Activated T-cell treated with anti-CD3 and anti-CD28 coated beads, Interleukin-2, amount 50 U/mL, for 72 hours (primary cell): ENCODE data around the gene UNC119B. TPM values are rescaled to one million over a fixed set of nuclear protein-coding genes. Genes with fewer than 3 reads are reported as not detected.
A peak's percentile ranks its signal among the peaks of the same experiment; 100 is the strongest.
"Not testable (repeated sequence)": the region's sequence is repeated elsewhere in the genome, so short reads cannot be mapped to it uniquely, and the experiment has no call there.

ENCODE experiments used
- ATAC-seq, 2 donors: fragments of 150-1000 bp; cut with Tn5 transposase; replicated peaks in 1 of 2; 2 replicates each; pipeline ENCODE4 v1.10.0; 2021; ENCODE audit warnings: moderate library complexity in 2 of 2, mild to moderate bottlenecking in 1 of 2
- DNase-seq, 2 donors: peaks; one replicate each; pipeline ENCODE4 v3.0.0; 2021 to 2022; ENCODE audit warnings: mixed read lengths in 1 of 2
- H3K27ac Mint-ChIP-seq: one replicate; pipeline ENCODE4 v1.8.0; 2022; ENCODE audit warnings: mild to moderate bottlenecking, moderate library complexity, mixed read lengths
- H3K27me3 Mint-ChIP-seq: one replicate; pipeline ENCODE4 v1.8.0; 2022; ENCODE audit warnings: low read depth, mixed read lengths
- H3K36me3 Mint-ChIP-seq, 2 donors: one replicate each; pipeline ENCODE4 v1.8.0; 2022; ENCODE audit warnings: mixed read lengths in 2 of 2, mild to moderate bottlenecking in 1 of 2; ENCODE audit not compliant: insufficient read depth in 2 of 2
- H3K4me1 Mint-ChIP-seq: one replicate; pipeline ENCODE4 v1.8.0; 2022; ENCODE audit warnings: low read depth, mixed read lengths
- H3K4me3 Mint-ChIP-seq, 2 donors: one replicate each; pipeline ENCODE4 v1.8.0; 2022; ENCODE audit warnings: mild to moderate bottlenecking in 2 of 2, mixed read lengths in 2 of 2, moderate library complexity in 2 of 2
- H3K9me3 Mint-ChIP-seq, 2 donors: one replicate each; pipeline ENCODE4 v1.8.0; 2022; ENCODE audit warnings: mixed read lengths in 2 of 2
- total RNA-seq, 2 donors: library from RNA; stranded (reverse); gene quantifications; one replicate each; pipeline ENCODE4 v1.2.3, GENCODE V29; 2022

UNC119B gene
- total RNA-seq, 2 donors from 2014 or later: 31.2 to 40.5 TPM

DNA sequence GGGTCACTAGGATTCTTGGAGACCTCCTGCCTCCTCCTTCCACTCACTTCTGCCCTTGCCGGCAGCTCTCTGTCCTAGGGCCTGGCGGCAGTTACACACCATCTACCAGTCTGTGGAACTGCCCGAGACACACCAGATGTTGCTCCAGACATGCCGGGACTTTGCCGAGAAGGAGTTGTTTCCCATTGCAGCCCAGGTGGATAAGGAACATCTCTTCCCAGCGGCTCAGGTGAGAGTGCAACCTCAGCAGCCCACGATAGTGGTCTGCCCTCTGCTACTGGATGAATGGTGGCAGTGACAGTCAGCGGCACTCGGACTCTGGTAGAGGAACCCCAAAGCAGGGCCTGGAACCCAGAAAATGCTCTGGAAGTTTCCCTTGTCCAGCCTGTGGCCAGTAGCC is 16.7 kb downstream of the UNC119B start:
- Mint-ChIP-seq H3K27me3 (no peaks in the 10 kb centered on the region), H3K4me1 (peaks cover 20% of the 10 kb centered on the region), H3K36me3 (peaks cover 0 to 18% of the 10 kb centered on the region in 2 donors), H3K9me3 (no peaks in the 10 kb centered on the region), H3K4me3 (peak overlapping the region; percentile 82 to 92), H3K27ac (no peak overlapping the region)
- ATAC-seq: no peak
- no peak for DNase-seq

GRCh38 chr12:120732198-120732597 is 21.9 kb downstream of the UNC119B start:
- not testable (repeated sequence) for DNase-seq, H3K27me3 Mint-ChIP-seq, ATAC-seq, H3K36me3 Mint-ChIP-seq, H3K4me3 Mint-ChIP-seq, H3K4me1 Mint-ChIP-seq, H3K27ac Mint-ChIP-seq, H3K9me3 Mint-ChIP-seq

- DNase-seq: no peak
- no peaks in the 10 kb centered on the region for H3K9me3 Mint-ChIP-seq
- H3K4me3 Mint-ChIP-seq: no peak overlapping the region
- H3K27ac Mint-ChIP-seq: no peak overlapping the region
- no peaks in the 10 kb centered on the region for H3K4me1 Mint-ChIP-seq
- H3K36me3 Mint-ChIP-seq: peaks cover 5 to 6% of the 10 kb centered on the region in 2 donors
- ATAC-seq: no peak
- no peaks in the 10 kb centered on the region for H3K27me3 Mint-ChIP-seq
These were observed 23.3 kb downstream of the UNC119B start for GRCh38 chr12:120733574-120733973.

GRCh38 chr12:120734210-120734609 is 24.0 kb downstream of the UNC119B start:
- no peak for ATAC-seq
- no peaks in the 10 kb centered on the region for H3K9me3 Mint-ChIP-seq
- H3K27ac Mint-ChIP-seq: no peak overlapping the region
- no peaks in the 10 kb centered on the region for H3K4me1 Mint-ChIP-seq
- no peak for DNase-seq
- H3K4me3 Mint-ChIP-seq: no peak overlapping the region
- H3K27me3 Mint-ChIP-seq: no peaks in the 10 kb centered on the region
- peaks cover 5 to 6% of the 10 kb centered on the region in 2 donors for H3K36me3 Mint-ChIP-seq

DNA sequence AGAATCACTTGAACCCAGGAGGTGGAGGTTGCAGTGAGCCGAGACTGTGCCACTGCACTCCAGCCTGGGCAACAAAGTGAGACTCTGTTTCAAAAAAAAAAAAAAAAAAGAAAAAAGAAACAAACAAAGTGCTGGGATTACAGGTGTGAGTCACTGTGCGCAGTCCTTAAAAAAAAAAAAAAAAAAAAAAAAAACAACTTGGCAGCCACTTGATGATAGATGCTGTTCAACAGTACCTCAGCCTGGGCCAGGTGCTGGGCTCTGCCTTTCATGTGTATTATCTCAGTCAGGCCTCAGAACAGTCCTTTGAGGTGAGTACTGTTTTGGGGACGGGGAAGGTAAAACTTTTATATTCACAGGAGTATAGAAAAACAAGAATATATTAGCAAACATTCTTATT is 24.9 kb downstream of the UNC119B start:
- H3K27ac Mint-ChIP-seq: no peak overlapping the region
- no peak for DNase-seq
- H3K9me3 Mint-ChIP-seq: no peaks in the 10 kb centered on the region
- no peaks in the 10 kb centered on the region for H3K27me3 Mint-ChIP-seq
- H3K4me1 Mint-ChIP-seq: no peaks in the 10 kb centered on the region
- no peak overlapping the region for H3K4me3 Mint-ChIP-seq
- peaks cover 4 to 5% of the 10 kb centered on the region in 2 donors for H3K36me3 Mint-ChIP-seq
- ATAC-seq: no peak

DNA sequence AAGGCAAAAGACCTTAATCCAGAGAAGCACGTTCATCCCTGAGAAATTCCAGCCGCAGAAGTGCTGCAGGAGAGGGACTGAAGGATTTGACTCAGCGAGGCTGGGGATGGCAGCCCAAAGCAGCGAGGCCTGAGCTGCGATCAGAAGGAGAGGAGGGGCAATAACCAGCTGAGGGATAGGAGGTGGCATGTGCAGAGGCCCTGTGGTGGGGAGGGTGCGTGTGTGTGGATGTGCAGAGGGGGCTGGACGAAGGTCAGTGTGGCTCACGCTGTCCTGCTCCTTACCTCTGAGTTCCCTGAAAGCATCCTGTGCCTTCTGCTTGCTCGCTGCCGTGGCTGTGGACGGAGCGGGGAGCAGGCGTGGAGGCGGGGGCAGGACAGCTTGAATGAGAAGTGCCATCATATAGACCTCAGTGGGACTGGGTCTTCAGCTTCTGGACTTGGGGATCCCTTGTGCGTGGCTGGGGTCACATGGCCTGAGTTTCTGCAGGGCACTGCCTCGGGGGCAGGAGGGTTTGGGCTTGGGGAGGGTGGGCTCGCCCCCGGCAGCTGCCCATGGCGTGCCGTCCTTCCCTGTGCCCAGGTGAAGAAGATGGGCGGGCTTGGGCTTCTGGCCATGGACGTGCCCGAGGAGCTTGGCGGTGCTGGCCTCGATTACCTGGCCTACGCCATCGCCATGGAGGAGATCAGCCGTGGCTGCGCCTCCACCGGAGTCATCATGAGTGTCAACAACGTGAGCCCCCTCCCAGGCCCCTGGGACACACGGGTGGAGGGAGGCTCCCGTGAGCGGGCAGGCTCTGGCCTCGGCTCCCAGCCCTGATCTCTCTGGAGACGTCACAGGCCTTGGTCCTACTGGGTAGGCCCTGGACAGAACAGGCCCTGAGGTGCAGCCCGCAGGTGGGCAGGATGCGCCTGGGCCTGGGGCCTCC is 26.4 kb downstream of the UNC119B start:
- DNase-seq (no peak), ATAC-seq (no peak)
- no peak overlapping the region for H3K27ac Mint-ChIP-seq
- no peak overlapping the region for H3K4me3 Mint-ChIP-seq
- H3K36me3 Mint-ChIP-seq: peaks cover 0 to 5% of the 10 kb centered on the region in 2 donors
- no peaks in the 10 kb centered on the region for H3K9me3 Mint-ChIP-seq
- H3K27me3 Mint-ChIP-seq: no peaks in the 10 kb centered on the region
- H3K4me1 Mint-ChIP-seq: no peaks in the 10 kb centered on the region

- no peak overlapping the region for H3K4me3 Mint-ChIP-seq
- H3K27me3 Mint-ChIP-seq: no peaks in the 10 kb centered on the region
- ATAC-seq: no peak
- H3K9me3 Mint-ChIP-seq: no peaks in the 10 kb centered on the region
- peaks cover 0 to 5% of the 10 kb centered on the region in 2 donors for H3K36me3 Mint-ChIP-seq
- DNase-seq: no peak
- H3K4me1 Mint-ChIP-seq: no peaks in the 10 kb centered on the region
- no peak overlapping the region for H3K27ac Mint-ChIP-seq
These were observed 27.4 kb downstream of the UNC119B start for GRCh38 chr12:120737557-120738251.

- H3K36me3 Mint-ChIP-seq: peaks cover 0 to 3% of the 10 kb centered on the region in 2 donors
- no peaks in the 10 kb centered on the region for H3K4me1 Mint-ChIP-seq
- H3K27ac Mint-ChIP-seq: no peak overlapping the region
- no peak overlapping the region for H3K4me3 Mint-ChIP-seq
- no peaks in the 10 kb centered on the region for H3K27me3 Mint-ChIP-seq
- ATAC-seq: no peak
- no peak for DNase-seq
- no peaks in the 10 kb centered on the region for H3K9me3 Mint-ChIP-seq
These were observed 28.2 kb downstream of the UNC119B start for GRCh38 chr12:120738252-120739030.

- Mint-ChIP-seq H3K36me3 (no peaks in the 10 kb centered on the region), H3K27ac (no peak overlapping the region), H3K9me3 (no peaks in the 10 kb centered on the region), H3K4me1 (no peaks in the 10 kb centered on the region), H3K27me3 (no peaks in the 10 kb centered on the region), H3K4me3 (no peak overlapping the region)
- no peak for ATAC-seq
- no peak for DNase-seq
These were observed 28.9 kb downstream of the UNC119B start for GRCh38 chr12:120739031-120739762.

- no peaks in the 10 kb centered on the region for H3K9me3 Mint-ChIP-seq
- DNase-seq (no peak), ATAC-seq (no peak)
- H3K36me3 Mint-ChIP-seq: no peaks in the 10 kb centered on the region
- no peaks in the 10 kb centered on the region for H3K27me3 Mint-ChIP-seq
- H3K4me3 Mint-ChIP-seq: no peak overlapping the region
- no peaks in the 10 kb centered on the region for H3K4me1 Mint-ChIP-seq
- H3K27ac Mint-ChIP-seq: no peak overlapping the region
These were observed 29.8 kb downstream of the UNC119B start for GRCh38 chr12:120739821-120740613.

DNA sequence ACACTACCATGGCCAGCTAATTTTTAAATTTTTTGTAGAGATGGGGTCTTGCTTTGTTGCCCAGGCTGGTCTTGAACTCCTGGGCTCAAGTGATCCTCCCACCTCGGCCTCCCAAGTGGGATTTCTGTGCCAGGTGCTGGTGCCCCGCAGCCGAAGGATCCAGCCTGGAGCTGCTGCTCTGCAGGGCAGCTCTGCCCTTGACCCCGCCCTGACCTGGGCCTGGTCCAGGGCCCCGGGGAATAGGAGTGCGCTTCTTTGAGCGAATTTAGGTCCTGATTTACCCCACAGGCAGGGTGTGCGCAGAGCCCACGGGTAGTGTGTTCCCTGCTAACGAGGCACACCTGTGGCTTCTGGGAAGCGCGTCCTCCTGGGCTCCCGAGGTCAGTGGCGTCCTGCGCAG is 30.6 kb downstream of the UNC119B start:
- Mint-ChIP-seq H3K9me3 (no peaks in the 10 kb centered on the region), H3K36me3 (no peaks in the 10 kb centered on the region), H3K4me3 (no peak overlapping the region), H3K27ac (no peak overlapping the region), H3K27me3 (no peaks in the 10 kb centered on the region), H3K4me1 (no peaks in the 10 kb centered on the region)
- DNase-seq (no peak), ATAC-seq (no peak)
